Measurements from ENCODE around the gene TMEM178B. TPM values are rescaled to one million over a fixed set of nuclear protein-coding genes. Genes with fewer than 3 reads are reported as not detected.

TMEM178B gene
- total and polyA plus RNA-seq, 9 of the 15 experiments (the other 6 are each of a cell fraction or from before 2014, with no cell fraction given): under 0.01 to 0.03 (median 0.01) TPM; not detected in 5

DNA sequence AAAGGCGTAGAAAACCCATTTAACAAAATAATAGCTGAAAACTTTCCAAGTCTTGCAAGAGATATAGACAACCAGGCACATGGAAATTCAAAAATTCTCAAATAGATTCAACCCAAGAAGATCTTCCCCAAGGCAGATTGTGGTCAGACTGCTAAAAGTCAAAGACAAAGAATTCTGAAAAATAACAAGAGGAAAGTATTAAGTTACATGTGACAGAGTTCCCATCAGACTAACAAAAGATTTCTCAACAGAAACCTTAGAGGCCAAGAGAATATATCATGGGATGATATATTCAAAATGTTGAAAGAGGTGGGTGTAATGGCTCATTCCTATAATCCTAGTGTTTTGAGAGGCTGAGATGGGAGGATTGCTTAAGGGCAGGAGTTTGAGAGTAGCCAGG, 59.8 kb downstream of the TMEM178B start:
- ATAC-seq: no peak
- Histone ChIP-seq H3K9me3 (replicated peaks; ENCODE audit: control insufficient read depth, insufficient read depth, low read depth, low read length) (no peaks in the 10 kb centered on the region), H3K79me2 (ENCODE audit: control insufficient read depth, insufficient read depth, low read length) (no peaks in the 10 kb centered on the region), H2AFZ (ENCODE audit: low read depth, low read length) (no peak overlapping the region), H4K20me1 (replicated peaks; ENCODE audit: control insufficient read depth, insufficient read depth, low read length) (no peaks in the 10 kb centered on the region), H3K4me2 (ENCODE audit: insufficient read depth, low read length) (no peak overlapping the region), H3K27me3 (ENCODE audit: control insufficient read depth in 2 of 2, insufficient read depth in 2 of 2, low read length in 2 of 2) (no peaks in the 10 kb centered on the region), H3K27ac (ENCODE audit: extremely low read depth, low read depth, low read length) (no peak overlapping the region), H3K36me3 (ENCODE audit: control insufficient read depth, insufficient read depth, low read length) (no peaks in the 10 kb centered on the region), H3K4me1 (replicated peaks in 1 of 2; ENCODE audit: control insufficient read depth in 2 of 2, insufficient read depth in 2 of 2, low read length in 2 of 2) (no peaks in the 10 kb centered on the region), H3K9me1 (ENCODE audit: control insufficient read depth, insufficient read depth, low read length) (no peaks in the 10 kb centered on the region), H3K4me3 (no peak overlapping the region), H3K9ac (ENCODE audit: insufficient read depth in 1 of 2, low read depth in 2 of 2, low read length in 2 of 2) (no peak overlapping the region)
- no peak for DNase-seq (ENCODE audit: extremely low read depth in 1 of 4, low spot score in 3 of 4)
- TF ChIP-seq DNMT1 (IDR thresholded peaks at IDR 0.05) (no peak), ATF7 (IDR thresholded peaks at IDR 0.05) (no peak), TGIF2 (CRISPR knock-in tag; IDR thresholded peaks at IDR 0.05) (no peak)
- in situ Hi-C loops (cut with MboI): no loop called here
- CTCF ChIA-PET (ENCODE audit: low intra/inter-chr PET ratio): no interaction called here
- intact Hi-C loops (cut with micrococcal nuclease): no loop called here
- no peak for FAIRE-seq
- 0% methylated on average over 1 of the region's 1 CpG for WGBS (ENCODE audit: insufficient coverage, low coverage, missing lambda C conversion rate)
- POLR2A ChIA-PET: no interaction called here
- BruUV-seq (replicated peaks): no TSS peak

DNA sequence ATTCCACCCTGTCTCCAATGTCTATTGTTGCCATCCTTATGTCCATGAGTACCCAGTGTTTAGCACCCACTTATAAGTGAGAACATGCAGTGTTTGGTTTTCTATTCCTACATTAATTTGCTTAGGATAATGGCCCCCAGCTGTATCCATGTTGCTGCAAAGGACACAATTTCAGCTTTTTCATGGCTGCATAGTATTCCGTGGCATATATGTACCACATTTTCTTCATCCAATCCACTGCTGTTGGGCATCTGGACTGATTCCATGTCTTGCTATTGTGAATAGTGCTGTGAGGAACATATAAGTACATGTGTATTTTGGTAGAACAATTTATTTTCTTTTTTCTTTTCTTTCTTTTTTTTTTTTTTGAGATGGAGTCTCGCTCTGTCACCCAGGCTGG, 68.2 kb downstream of the TMEM178B start:
- in situ Hi-C loops (cut with MboI): no loop called here
- Histone ChIP-seq H3K9ac (ENCODE audit: insufficient read depth in 1 of 2, low read depth in 2 of 2, low read length in 2 of 2) (no peak overlapping the region), H3K4me2 (ENCODE audit: insufficient read depth, low read length) (no peak overlapping the region), H3K9me1 (ENCODE audit: control insufficient read depth, insufficient read depth, low read length) (no peaks in the 10 kb centered on the region), H3K27me3 (ENCODE audit: control insufficient read depth in 2 of 2, insufficient read depth in 2 of 2, low read length in 2 of 2) (peaks cover 0 to 14% of the 10 kb centered on the region in 2 experiments; a peak in 2 of 5 replicates), H3K27ac (ENCODE audit: extremely low read depth, low read depth, low read length) (no peak overlapping the region), H3K36me3 (ENCODE audit: control insufficient read depth, insufficient read depth, low read length) (no peaks in the 10 kb centered on the region), H3K79me2 (ENCODE audit: control insufficient read depth, insufficient read depth, low read length) (no peaks in the 10 kb centered on the region), H3K4me3 (no peak overlapping the region), H4K20me1 (replicated peaks; ENCODE audit: control insufficient read depth, insufficient read depth, low read length) (no peaks in the 10 kb centered on the region), H2AFZ (ENCODE audit: low read depth, low read length) (no peak overlapping the region), H3K4me1 (replicated peaks in 1 of 2; ENCODE audit: control insufficient read depth in 2 of 2, insufficient read depth in 2 of 2, low read length in 2 of 2) (no peaks in the 10 kb centered on the region), H3K9me3 (replicated peaks; ENCODE audit: control insufficient read depth, insufficient read depth, low read depth, low read length) (no peaks in the 10 kb centered on the region)
- no peak for ATAC-seq
- no TSS peak for BruUV-seq (replicated peaks)
- no peak for DNase-seq (ENCODE audit: extremely low read depth in 1 of 4, low spot score in 3 of 4)
- intact Hi-C loops (cut with micrococcal nuclease): no loop called here
- ChIA-PET CTCF (ENCODE audit: low intra/inter-chr PET ratio) (interaction anchor here (0.7 kb wide), 1 partner anchor 12 kb away, joined by 4 read pairs; no protein-coding TSS in a partner anchor), POLR2A (no interaction called here)
- 10% methylated on average over 2 of the region's 2 CpGs for WGBS (ENCODE audit: insufficient coverage, low coverage, missing lambda C conversion rate)
- FAIRE-seq: no peak
- peak; percentile 99 for TF ChIP-seq ZNF146 (CRISPR knock-in tag; IDR thresholded peaks at IDR 0.05; ENCODE audit: unreplicated experiment)
- no peak for TF ChIP-seq PRMT5 (CRISPR knock-in tag; IDR thresholded peaks at IDR 0.05)
- TF ChIP-seq CAMTA2 (CRISPR knock-in tag; conservative IDR thresholded peaks at IDR 0.05): no peak
- TF ChIP-seq ZNF311 (CRISPR knock-in tag; IDR thresholded peaks at IDR 0.05): no peak
- no peak for TF ChIP-seq FOXK1 (CRISPR knock-in tag; IDR thresholded peaks at IDR 0.05; ENCODE audit: borderline replicate concordance)
- TF ChIP-seq RB1 (IDR thresholded peaks at IDR 0.05; ENCODE audit: low read depth): no peak
- TF ChIP-seq, protein P1, sequence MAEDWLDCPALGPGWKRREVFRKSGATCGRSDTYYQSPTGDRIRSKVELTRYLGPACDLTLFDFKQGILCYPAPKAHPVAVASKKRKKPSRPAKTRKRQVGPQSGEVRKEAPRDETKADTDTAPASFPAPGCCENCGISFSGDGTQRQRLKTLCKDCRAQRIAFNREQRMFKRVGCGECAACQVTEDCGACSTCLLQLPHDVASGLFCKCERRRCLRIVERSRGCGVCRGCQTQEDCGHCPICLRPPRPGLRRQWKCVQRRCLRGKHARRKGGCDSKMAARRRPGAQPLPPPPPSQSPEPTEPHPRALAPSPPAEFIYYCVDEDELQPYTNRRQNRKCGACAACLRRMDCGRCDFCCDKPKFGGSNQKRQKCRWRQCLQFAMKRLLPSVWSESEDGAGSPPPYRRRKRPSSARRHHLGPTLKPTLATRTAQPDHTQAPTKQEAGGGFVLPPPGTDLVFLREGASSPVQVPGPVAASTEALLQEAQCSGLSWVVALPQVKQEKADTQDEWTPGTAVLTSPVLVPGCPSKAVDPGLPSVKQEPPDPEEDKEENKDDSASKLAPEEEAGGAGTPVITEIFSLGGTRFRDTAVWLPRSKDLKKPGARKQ (CRISPR knock-in tag; IDR thresholded peaks at IDR 0.05): no peak
- no peak for TF ChIP-seq RBM39 (optimal IDR thresholded peaks at IDR 0.05; ENCODE audit: low read depth, low read length)
- TF ChIP-seq, protein P2, sequence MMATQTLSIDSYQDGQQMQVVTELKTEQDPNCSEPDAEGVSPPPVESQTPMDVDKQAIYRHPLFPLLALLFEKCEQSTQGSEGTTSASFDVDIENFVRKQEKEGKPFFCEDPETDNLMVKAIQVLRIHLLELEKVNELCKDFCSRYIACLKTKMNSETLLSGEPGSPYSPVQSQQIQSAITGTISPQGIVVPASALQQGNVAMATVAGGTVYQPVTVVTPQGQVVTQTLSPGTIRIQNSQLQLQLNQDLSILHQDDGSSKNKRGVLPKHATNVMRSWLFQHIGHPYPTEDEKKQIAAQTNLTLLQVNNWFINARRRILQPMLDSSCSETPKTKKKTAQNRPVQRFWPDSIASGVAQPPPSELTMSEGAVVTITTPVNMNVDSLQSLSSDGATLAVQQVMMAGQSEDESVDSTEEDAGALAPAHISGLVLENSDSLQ (IDR thresholded peaks at IDR 0.05): no peak
- TF ChIP-seq, protein P3, sequence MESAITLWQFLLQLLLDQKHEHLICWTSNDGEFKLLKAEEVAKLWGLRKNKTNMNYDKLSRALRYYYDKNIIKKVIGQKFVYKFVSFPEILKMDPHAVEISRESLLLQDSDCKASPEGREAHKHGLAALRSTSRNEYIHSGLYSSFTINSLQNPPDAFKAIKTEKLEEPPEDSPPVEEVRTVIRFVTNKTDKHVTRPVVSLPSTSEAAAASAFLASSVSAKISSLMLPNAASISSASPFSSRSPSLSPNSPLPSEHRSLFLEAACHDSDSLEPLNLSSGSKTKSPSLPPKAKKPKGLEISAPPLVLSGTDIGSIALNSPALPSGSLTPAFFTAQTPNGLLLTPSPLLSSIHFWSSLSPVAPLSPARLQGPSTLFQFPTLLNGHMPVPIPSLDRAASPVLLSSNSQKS (CRISPR knock-in tag; IDR thresholded peaks at IDR 0.05): no peak
- no peak for TF ChIP-seq SPI1 (IDR thresholded peaks at IDR 0.05; ENCODE audit: borderline replicate concordance, low read depth, low read length)
- TF ChIP-seq LEF1 (IDR thresholded peaks at IDR 0.05): no peak
- TF ChIP-seq ARNT (IDR thresholded peaks at IDR 0.05): no peak
